Measurements from ENCODE around the gene PLCB2. TPM values are rescaled to one million over a fixed set of nuclear protein-coding genes. Genes with fewer than 3 reads are reported as not detected.

PLCB2 gene
- total and polyA plus RNA-seq, 12 donors = 2.5 to 100 (median 24.3) TPM

- intact Hi-C loops (cut with DNase I) = no loop called here
- 20 to 57% (median 32%) methylated on average over 1 of the region's 1 CpG for WGBS, 4 donors
- Histone ChIP-seq H3K27me3 (peaks cover 32% of the 10 kb centered on the region), H3K9me3 (replicated peaks in 1 of 3) (no peaks in the 10 kb centered on the region), H3K4me1 (replicated peaks in 1 of 2) (peaks cover 14 to 15% of the 10 kb centered on the region in 2 donors), H3K4me3 (no peak overlapping the region), H3K36me3 (replicated peaks in 1 of 2) (no peaks in the 10 kb centered on the region), H3K27ac (no peak overlapping the region)
- DNase-seq = no peak
- TF ChIP-seq CTCF (IDR thresholded peaks at IDR 0.05) (no peak), POLR2A (IDR thresholded peaks at IDR 0.05) (no peak)
Measured at GRCh38 chr15:40285554-40286011, 22.2 kb downstream of the PLCB2 start.

GRCh38 chr15:40285151-40285550 is 22.6 kb downstream of the PLCB2 start:
- peaks cover 36% of the 10 kb centered on the region for H3K27me3 ChIP-seq
- TF ChIP-seq CTCF (IDR thresholded peaks at IDR 0.05) (no peak), POLR2A (IDR thresholded peaks at IDR 0.05) (no peak)
- no peaks in the 10 kb centered on the region for H3K36me3 ChIP-seq (replicated peaks in 1 of 2)
- no peak for DNase-seq
- WGBS, 4 donors = 74 to 81% (median 78%) methylated on average over 4 of the region's 4 CpGs
- H3K4me3 ChIP-seq = no peak overlapping the region
- H3K27ac ChIP-seq = no peak overlapping the region
- peaks cover 14 to 15% of the 10 kb centered on the region in 2 donors for H3K4me1 ChIP-seq (replicated peaks in 1 of 2)
- no peaks in the 10 kb centered on the region for H3K9me3 ChIP-seq (replicated peaks in 1 of 3)
- intact Hi-C loops (cut with DNase I) = no loop called here

GRCh38 chr15:40283615-40284300 is 24.0 kb downstream of the PLCB2 start:
- H3K4me1 ChIP-seq (replicated peaks in 1 of 2) = peaks cover 14 to 15% of the 10 kb centered on the region in 2 donors
- H3K4me3 ChIP-seq = no peak overlapping the region
- peaks cover 45% of the 10 kb centered on the region for H3K27me3 ChIP-seq
- WGBS, 4 donors = 30 to 51% (median 37%) methylated on average over 14 to 33 of the region's 33 CpGs
- H3K27ac ChIP-seq = no peak overlapping the region
- no peak for DNase-seq
- no peaks in the 10 kb centered on the region for H3K36me3 ChIP-seq (replicated peaks in 1 of 2)
- no peaks in the 10 kb centered on the region for H3K9me3 ChIP-seq (replicated peaks in 1 of 3)
- TF ChIP-seq CTCF (IDR thresholded peaks at IDR 0.05) = no peak
- TF ChIP-seq POLR2A (IDR thresholded peaks at IDR 0.05) = no peak
- intact Hi-C loops (cut with DNase I) = loop anchor here (5.0 kb wide), 2 partner anchors 139 to 144 kb away; no protein-coding TSS in a partner anchor

- Histone ChIP-seq H3K27ac (no peak within 1 kb of the TSS), H3K36me3 (replicated peaks in 1 of 2) (no peaks in the 10 kb centered on the region), H3K4me3 (peak within 1 kb of the TSS in 1 of 4 donors; percentile 50), H3K9me3 (replicated peaks in 1 of 3) (no peaks in the 10 kb centered on the region), H3K4me1 (replicated peaks in 1 of 2) (peaks cover 14 to 15% of the 10 kb centered on the region in 2 donors), H3K27me3 (peaks cover 47% of the 10 kb centered on the region)
- 2 to 5% (median 3%) methylated on average over 25 to 76 of the region's 76 CpGs for WGBS, 4 donors
- intact Hi-C loops (cut with DNase I) = loop anchor here (5.0 kb wide), 2 partner anchors 139 to 144 kb away; no protein-coding TSS in a partner anchor
- TF ChIP-seq POLR2A (IDR thresholded peaks at IDR 0.05) (no peak), CTCF (IDR thresholded peaks at IDR 0.05) (no peak)
- DNase-seq = no peak
Measured at GRCh38 chr15:40282869-40283614, 24.7 kb downstream of the PLCB2 start, which contains the start of gene ANKRD63. Gene ANKRD63, minus strand, starts transcription at chr15:40283064. Its CDS starts 478 bp downstream, at chr15:40282586.
